GM18507 (cell line): ENCODE measurements around the gene OGN.
A peak's percentile ranks its signal among the peaks of the same experiment; 100 is the strongest.
"Not testable (repeated sequence)": the region's sequence is repeated elsewhere in the genome, so short reads cannot be mapped to it uniquely, and the experiment has no call there.

ENCODE experiments used
- DNase-seq: peaks from one replicate; pipeline ENCODE4 v3.0.0; 2011; ENCODE audit warnings: low read depth; ENCODE audit not compliant: insufficient read length; ENCODE audit errors: extremely low spot score
- FAIRE-seq: peaks from 2 replicates; lab custom pipeline; 2011; peaks lifted over from hg19 to GRCh38; lab: Jason Lieb, UNC

OGN gene, protein sequence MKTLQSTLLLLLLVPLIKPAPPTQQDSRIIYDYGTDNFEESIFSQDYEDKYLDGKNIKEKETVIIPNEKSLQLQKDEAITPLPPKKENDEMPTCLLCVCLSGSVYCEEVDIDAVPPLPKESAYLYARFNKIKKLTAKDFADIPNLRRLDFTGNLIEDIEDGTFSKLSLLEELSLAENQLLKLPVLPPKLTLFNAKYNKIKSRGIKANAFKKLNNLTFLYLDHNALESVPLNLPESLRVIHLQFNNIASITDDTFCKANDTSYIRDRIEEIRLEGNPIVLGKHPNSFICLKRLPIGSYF

DNA sequence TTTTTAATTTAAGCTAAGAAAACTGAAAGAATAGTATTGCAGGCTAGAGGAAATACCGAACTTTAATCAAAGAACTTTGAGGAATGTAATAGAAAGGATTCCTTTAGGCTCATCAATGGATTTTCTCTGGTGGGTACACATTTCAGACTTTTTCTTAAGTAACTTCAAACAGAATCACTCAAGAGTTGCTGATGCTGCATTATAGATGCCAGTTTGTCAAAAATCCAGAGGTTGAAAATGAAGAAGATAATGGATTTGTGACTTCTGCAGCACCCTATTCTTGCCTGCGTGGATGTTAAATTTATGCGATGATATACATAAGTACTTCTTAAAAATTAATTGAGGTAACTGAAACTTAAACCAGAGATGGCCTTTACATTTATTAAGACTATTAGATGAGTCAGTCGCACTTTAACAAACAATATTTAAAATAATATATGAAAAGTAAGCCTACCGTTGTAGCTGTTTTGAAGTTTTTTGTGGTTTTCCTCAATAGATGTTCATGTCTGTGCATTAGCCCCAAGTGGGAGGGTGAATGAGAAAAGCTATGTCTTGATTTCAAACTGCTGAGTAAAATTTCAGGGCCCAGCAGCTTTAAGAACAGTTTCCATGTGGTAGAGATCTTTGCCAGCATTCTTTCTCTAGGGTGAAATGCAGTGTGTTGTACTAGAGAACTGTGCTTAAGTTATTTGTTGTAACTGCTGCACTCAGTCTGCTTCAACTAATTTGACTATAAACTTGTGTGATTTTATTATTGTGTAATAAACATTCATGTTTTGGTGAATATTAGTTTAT lies at the start of gene OGN:
TSS of gene OGN (minus strand) at position 537 of the 795 bp plus-strand sequence. CDS start 1,171 bp downstream, outside the sequence.
- no peak for FAIRE-seq

DNA sequence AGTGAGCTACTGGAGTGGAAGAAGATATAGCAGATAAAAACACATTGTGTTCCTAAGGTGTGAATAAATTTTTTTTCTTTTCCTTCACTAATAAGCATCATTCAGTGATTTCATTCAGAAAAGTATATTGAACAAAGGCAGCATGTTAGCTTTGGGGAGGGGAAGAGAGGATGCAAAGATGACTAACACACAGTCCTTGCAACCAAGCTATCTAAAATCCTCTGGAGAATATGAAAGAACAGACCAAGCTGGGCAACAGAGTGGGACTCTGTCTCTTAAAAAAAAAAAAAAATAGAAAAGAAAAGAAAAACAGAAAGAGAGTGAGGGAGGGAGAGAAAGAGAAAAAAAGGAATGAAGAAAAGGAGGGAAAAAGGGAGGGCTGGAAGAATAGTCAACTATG lies 42.2 kb upstream of the OGN start:
- FAIRE-seq = no peak
- DNase-seq = no peak

More for the DNA sequence above, at the start of gene OGN:
- no peak for DNase-seq

DNA sequence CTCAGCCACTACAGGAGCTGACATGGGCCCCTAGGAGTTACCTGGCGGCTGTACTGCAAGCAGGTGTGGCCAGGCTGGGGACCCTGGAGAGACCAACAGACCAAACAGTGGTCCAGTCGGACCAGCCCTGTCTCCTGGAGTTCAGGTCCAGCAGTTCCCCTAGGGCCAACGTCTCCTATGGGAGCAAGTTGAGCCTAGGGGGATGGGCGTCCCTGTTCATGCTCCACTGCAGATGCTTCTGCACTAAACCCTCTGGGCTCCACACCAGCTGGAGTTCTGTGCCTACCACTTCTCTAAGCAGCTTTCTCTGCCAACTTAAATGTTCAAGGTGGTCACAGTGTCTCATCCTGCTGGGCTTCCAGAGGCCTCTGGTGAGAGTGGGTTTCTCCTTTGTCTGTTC lies 40.5 kb upstream of the OGN start:
- no peak for FAIRE-seq
- DNase-seq = no peak

DNA sequence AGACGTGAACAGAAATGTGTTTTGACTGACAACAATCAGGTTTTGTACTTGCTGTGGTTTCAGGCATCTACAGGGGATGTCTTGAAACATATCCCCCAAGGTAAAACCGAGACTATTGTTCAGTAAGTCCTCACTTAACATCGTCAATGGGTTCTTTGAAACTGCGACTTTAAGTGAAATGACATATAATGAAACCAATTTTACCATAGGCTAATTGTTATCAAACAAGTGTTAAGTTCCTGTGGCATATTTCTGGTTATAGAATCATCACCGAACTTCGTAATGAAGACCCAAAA lies 36.3 kb upstream of the OGN start:
- FAIRE-seq = peak; percentile 81

DNA sequence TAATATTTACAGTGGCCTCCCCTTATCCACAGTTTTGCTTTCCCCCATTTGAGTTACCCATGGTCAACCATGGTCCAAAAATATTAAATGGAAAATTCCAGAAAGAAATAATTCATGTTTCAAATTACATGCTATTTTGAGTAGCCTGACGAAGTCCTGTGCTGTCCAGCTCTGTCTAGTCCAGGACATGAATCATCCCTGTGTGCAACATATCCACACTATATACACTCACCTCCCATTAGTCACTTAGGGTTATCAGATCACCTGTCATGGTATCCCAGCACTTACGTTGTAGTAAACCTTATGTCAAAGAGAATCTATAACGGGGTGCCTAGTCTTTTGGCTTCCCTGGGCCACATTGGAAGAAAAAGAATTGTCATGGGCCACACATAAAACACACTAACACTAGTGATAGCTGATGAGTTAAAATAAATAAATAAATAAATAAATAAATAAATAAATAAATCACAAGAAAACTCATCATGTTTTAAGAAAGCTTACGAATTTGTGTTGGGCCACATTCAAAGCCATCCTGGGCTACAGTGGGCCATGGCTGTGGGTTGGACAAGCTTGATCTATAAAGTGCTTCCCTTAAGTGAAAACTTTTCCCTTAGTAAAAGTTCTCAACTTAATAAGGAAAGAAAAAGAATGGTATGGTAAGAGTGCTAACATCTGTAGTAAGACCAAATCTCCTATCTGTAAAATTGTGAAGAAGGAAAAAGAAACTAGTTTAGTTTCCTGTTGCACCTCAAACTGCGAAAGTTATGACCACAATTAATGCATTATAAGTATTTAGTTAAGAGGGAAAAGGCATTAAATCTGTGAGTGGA lies 35.8 kb upstream of the OGN start:
- DNase-seq = no peak
- no peak for FAIRE-seq

More for the DNA sequence above, 36.3 kb upstream of the OGN start:
- no peak for DNase-seq

DNA sequence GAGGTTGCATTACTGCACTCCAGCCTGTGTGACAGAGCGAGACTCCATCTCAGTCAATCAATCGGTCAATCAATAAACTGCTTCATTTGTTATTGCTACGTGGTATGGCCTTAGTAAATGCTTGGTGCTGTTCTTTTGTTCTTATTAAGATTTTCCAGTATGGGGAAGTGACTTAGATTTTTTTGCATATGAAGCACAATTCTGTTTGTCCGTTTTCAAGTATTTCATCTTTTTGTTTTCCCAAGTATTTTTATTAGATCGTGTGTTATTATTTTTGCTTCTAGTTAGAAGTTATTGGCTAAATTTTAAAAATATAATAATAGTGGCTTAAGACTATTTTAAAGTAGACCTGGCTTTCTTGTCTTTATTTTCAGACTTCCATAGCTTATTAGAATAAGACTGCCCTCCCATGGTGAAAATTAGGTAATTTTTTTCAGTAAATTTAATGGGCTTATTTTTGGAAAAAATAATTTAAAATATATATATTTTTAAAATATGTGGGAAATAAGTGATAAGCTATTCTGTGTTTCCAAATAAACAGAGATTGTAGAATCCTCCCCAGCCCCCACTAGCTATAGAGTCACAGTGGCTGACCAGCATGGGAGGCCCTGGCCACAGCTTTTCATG lies 34.6 kb upstream of the OGN start:
- FAIRE-seq (no peak), DNase-seq (no peak)

DNA sequence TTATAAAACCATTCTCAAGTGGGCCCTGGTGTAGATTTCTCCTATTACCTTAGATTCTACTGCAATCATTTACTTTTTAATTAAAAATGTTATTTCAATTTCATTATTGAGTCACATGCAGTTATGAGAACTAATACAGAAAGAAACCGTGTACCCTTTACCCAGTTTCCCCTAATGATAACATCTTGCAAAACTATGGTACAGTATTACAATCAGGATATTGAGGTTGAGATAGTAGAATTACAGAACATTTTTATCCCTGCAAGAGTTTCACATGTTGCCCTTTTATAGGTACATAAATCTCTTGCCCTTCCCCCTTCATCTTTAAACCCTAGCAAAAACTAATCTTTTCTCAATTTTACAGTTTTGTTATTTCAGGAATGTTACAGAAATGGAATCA lies 30.9 kb upstream of the OGN start:
- FAIRE-seq = no peak
- no peak for DNase-seq

DNA sequence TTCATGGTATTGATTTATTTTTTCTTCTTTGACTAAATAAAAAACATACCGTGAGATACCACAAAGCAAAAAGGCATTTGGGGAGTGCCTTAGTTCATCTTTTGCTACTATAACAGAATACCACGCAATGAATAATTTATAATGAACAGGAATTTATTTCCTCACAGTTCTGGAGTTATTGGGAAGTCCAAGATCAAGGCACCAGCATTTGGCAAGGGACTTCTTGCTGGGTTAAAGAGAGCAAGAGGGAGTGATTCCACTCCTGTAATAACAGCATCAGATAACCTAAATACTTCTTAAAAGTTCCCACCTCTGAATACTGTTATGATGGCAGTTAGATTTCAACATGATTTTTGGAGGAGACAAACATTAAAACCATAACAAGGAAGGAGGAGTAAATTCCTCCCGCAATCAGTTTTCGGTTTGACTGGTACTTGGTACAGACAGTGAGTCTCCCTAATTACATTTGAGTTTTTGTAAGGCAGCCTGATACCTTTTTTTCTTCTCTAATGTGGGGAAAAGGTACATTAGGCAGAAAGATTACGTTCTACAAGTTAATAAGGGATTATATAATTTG lies 28.7 kb upstream of the OGN start:
- DNase-seq (no peak), FAIRE-seq (no peak)

DNA sequence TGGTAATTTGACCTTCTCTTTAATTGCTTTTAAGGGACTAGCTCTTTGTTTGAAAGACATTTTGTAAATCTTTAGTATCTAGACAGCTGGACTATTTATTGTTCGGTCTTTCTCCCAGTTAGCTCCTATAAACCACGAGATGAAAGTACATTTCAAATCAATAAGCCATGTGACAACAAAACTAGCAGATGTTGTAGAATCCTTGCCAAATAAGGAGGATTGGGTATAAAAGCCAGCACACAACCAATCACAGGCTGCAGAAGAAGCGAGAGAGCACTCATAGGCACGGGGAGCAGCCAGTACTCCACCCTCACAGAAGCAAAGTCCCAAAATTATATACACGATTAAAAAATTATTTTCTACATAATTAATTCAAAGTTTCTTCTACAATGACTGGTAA lies 28.0 kb upstream of the OGN start:
- no peak for FAIRE-seq

DNA sequence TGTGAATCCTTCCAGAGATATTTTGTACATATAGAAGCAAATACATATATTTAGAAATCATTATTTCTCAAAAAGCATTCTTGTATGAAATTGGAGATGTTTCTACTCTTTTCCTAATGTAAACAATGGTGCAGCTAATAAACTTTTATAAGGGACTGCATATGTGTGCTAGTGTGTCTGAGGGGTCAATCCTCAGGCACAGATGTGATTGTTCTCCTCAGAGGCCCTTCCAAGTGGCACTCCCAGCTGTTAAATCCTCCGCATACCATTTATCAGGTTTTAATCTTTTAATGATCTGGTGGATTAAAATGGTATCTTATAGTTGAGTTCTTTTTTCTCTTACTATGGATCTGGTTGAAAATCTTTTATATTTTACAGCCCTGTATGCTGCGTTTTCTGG lies 25.5 kb upstream of the OGN start:
- FAIRE-seq = no peak

More for the DNA sequence above, 28.0 kb upstream of the OGN start:
- no peak for DNase-seq

DNA sequence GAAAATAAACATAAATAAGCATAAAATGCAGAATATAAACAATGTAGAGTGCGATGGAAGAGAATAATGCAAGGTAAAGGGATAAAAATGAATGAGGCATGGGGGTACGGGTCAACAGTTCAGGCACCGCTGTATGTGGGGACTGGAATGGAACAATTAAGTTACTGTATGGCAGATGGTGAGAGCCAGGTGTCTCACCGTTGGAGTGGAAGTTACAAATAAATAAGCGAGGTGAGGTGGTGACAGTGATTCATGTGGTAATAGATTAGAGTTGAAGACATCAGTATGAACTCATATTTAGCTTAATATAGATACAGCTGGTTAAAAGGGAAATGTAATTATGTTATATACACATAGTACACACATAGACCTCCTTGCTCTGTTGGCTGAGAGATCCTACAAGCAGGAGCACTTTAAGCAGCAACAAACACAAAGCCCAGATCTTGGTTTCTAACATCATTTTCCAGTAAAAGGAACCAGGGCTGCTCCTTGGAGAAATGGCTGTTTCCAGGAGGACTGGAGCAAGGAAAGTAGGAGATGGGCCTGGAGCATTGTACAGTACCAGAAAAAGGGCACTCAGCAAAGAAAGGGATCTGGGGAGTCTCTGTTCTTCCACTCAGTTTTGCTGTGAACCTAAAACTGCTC lies 22.2 kb upstream of the OGN start:
- no peak for DNase-seq
- no peak for FAIRE-seq

More for the DNA sequence above, 25.5 kb upstream of the OGN start:
- DNase-seq = no peak

DNA sequence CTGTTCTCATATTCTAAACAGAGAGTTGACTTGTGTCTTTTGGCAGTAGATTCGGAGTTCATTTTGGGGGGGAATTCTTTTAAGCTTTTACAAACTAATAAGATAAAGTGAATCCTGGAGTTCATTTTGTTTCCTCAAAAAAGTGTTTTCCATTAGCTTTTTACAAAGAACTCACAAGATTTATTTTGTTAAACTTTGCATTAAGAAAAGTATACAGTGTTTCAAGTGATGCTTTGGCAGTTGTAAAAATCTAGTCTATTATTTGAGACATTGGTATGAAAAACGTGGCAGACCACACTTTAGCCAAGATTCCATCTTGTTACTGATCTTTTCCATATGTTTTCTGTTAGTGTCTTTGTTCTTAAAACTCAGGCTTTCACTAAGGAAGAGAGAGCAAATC lies 21.1 kb upstream of the OGN start:
- DNase-seq (no peak), FAIRE-seq (no peak)

DNA sequence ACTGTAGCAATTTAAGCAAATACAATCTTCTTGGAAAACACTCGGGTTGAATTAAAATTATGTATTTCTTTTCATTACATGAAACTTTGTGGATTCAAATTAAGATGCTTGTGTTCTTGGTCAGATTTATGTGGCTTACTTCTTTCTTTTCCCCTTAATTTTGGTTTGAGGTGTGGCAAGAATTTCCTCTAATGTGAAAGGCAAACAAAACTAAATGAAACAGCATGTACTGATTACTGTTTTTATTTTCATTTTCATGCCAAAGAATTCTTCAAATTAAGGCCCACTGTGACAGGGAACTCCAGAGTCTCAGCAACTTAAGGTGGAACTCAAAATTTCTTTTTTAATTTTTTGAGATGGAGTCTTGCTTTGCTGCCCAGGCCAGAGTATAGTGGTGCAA lies 20.0 kb upstream of the OGN start, which contains the start of gene OMD:
TSS of gene OMD (minus strand) at position 132 of the 400 bp plus-strand sequence. CDS start 6,913 bp downstream, outside the sequence.
- DNase-seq (no peak), FAIRE-seq (peak; percentile 9)

DNA sequence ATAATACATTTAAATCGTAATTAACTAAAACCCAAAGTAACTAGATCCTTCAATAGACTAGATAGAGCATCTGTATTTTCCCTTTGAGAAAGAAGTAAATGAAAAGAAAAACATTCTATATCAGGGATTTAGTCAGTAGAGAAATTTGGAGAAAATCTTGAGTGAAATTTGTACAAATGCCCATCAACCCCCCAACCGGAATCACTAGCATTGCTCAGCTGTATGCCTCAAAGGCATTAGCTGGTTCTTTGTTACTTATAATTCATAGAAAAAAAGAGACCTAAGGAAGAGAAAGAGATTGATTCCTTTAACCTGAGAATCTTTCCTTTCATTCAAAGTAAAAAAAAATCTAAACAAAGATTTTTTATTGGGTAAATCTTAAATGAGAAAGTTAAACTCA lies 19.2 kb upstream of the OGN start:
- no peak for DNase-seq
- FAIRE-seq = no peak

DNA sequence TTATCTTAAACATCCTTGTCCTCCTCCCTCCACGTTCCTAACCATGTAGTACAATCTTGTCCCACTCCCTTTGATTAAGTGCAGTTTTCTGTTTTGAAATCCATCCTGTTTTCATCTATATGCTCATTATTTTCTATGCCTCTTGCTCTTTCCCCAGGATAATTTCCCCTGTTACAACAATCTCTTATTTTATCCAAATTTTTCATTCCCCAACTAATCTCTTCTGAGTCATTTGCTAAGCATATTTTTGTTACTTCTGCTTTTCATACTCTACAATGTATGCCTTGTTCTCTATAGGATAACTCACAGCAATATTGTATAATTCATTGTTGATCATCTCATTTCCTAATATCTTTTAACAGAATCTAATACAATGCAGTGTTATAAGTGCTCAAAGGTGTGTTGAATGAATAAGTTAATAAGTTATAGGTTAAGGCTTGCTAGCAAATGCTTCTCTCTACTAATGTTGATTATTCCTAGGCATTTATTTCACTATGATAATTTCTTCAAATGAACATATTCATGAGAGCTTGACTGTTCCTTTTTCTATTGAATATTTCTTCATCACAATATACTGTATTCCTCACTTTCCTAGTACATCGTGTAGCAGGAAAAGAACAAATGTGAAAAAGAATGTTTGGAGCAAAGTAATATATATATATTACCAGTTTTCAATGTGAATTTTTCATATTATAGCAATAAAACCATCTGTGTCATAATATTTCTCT lies 18.4 kb upstream of the OGN start:
- FAIRE-seq (no peak), DNase-seq (no peak)

DNA sequence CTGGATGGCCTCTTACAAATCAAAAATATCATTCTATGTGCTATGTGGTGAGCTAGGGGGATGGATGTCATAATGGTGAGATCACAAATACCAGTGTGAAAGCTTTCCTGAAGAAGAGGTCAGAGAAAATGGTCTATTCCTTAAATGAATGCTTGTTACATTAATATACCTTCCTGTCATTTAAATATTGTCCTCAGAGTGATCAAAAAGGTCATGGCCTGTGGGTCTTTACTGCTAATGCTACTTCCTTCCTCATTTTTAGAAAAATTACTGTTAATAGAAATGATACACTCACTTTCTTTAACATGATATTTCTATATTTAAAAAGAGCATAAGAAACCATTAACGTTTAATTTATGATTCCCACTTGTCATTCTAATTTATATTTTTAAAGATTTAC lies 10.2 kb upstream of the OGN start:
- no peak for FAIRE-seq

DNA sequence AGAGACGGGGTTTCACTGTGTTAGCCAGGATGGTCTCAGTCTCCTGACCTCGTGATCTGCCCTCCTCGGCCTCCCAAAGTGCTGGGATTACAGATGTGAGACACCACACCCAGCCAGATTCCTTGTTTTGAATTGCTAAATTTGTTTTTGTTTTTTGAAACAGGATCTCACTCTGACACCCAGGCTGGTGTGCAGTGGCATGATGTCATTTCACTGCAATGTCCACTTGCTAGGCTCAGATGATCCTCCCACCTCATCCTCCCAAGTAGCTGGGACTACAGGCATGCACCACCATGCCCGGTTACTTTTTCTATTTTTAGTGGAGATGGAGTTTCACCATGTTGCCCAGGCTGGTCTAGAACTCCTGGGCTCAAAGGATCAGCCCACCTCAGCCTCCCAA lies 6.8 kb upstream of the OGN start:
- not testable (repeated sequence) for FAIRE-seq, DNase-seq

More for the DNA sequence above, 10.2 kb upstream of the OGN start:
- no peak for DNase-seq

DNA sequence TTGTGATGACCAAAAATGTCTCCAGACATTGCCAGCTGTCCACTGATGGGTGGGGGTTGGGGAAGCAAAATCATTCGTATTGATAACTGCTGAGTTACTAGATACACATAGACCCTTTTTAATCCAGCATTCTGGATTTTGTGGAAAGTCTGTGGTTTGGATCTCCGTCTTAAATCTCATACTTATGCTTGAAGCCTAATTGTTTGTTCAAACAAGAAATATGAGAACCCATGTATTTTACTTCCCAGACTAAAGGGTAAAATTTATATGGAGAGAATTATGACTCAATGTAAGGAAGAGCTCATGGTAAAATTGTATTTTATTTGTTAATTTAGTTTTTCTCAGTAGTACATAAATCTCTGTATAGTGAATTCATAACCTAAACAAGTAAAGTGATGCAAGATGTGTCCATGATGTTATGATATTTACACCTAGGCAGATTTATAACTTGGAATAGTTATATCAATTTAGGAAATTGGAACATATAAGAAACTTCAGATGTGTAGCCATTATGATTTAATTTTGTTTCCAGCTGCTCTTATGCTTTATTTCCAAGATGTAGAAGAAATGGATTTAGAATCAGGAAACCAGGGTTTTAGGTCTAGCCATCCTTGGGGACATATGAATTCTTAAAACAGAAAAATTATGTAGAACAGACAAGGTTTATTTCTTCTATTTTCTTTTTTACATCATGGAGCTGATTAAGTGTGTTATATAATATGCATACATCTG lies 4.5 kb upstream of the OGN start:
- no peak for FAIRE-seq

More for the DNA sequence above, 4.5 kb upstream of the OGN start:
- DNase-seq = no peak
